ENCODE data around the gene RMI1.

GRCh38 chr9:83932851-83933250, 47.8 kb upstream of the RMI1 start:
- TF ChIP-seq OSR2 (tag by site-specific recombination; IDR thresholded peaks at IDR 0.05) (no peak), ZNF530 (tag by site-specific recombination; IDR thresholded peaks at IDR 0.05; ENCODE audit: low read depth) (no peak), ZNF26 (tag by site-specific recombination; IDR thresholded peaks at IDR 0.05) (no peak), CTCF (tag by site-specific recombination; IDR thresholded peaks at IDR 0.05) (no peak), REST (tag by site-specific recombination; IDR thresholded peaks at IDR 0.05) (no peak), ZNF174 (tag by site-specific recombination; IDR thresholded peaks at IDR 0.05) (no peak), ZBTB1 (tag by site-specific recombination; IDR thresholded peaks at IDR 0.05) (no peak), ZNF776 (tag by site-specific recombination; IDR thresholded peaks at IDR 0.05; ENCODE audit: borderline replicate concordance) (no peak)

Data from HEK293 (cell line).